Smooth muscle cell (in vitro differentiated cells): Measurements from ENCODE around the gene DNAJB9. TPM values are rescaled to one million over a fixed set of nuclear protein-coding genes. Genes with fewer than 3 reads are reported as not detected.

Source experiments
- DNase-seq: peaks from one replicate; lab custom pipeline; 2025; ENCODE audit not compliant: unreplicated experiment; lab: John Stamatoyannopoulos, UW
- H2AFZ ChIP-seq: fragments of 200-600 bp; sonication (generic); 2 replicates; pipeline ENCODE4 v1.6.0; 2016; ENCODE audit warnings: antibody characterized with exemption, low read depth, mild to moderate bottlenecking
- H3F3A ChIP-seq: fragments of 200-600 bp; sonication (generic); 2 replicates; pipeline ENCODE4 v1.6.0; 2017; ENCODE audit warnings: antibody characterized with exemption, low read depth
- H3K27ac ChIP-seq: fragments of 200-600 bp; sonication (generic); 2 replicates; pipeline ENCODE4 v1.5.1; 2016; ENCODE audit warnings: low read depth, mild to moderate bottlenecking
- H3K27me3 ChIP-seq: fragments of 200-600 bp; sonication (generic); 2 replicates; pipeline ENCODE4 v1.6.1; 2016; ENCODE audit warnings: low read depth, mild to moderate bottlenecking
- H3K36me3 ChIP-seq: fragments of 200-600 bp; sonication (generic); 2 replicates; pipeline ENCODE4 v1.5.1; 2016; ENCODE audit warnings: low read depth
- H3K4me1 ChIP-seq: fragments of 200-600 bp; sonication (generic); 2 replicates; pipeline ENCODE4 v1.5.1; 2016; ENCODE audit warnings: low read depth
- H3K4me2 ChIP-seq: fragments of 200-600 bp; sonication (generic); 2 replicates; pipeline ENCODE4 v1.6.0; 2016; ENCODE audit warnings: mild to moderate bottlenecking
- H3K4me3 ChIP-seq: fragments of 200-600 bp; sonication (generic); 2 replicates; pipeline ENCODE4 v1.5.1; 2016; ENCODE audit warnings: mild to moderate bottlenecking
- H3K79me2 ChIP-seq: fragments of 200-600 bp; sonication (generic); 2 replicates; pipeline ENCODE4 v1.6.0; 2016; ENCODE audit warnings: low read depth, mild to moderate bottlenecking
- H3K9ac ChIP-seq: fragments of 200-600 bp; sonication (generic); 2 replicates; pipeline ENCODE4 v1.6.0; 2016; ENCODE audit warnings: low read depth
- H3K9me3 ChIP-seq: fragments of 200-600 bp; sonication (generic); replicated peaks from 2 replicates; pipeline ENCODE4 v1.5.1; 2016; ENCODE audit warnings: low read depth
- H4K20me1 ChIP-seq: fragments of 200-600 bp; sonication (generic); 2 replicates; pipeline ENCODE4 v1.6.0; 2016; ENCODE audit warnings: low read depth
- WGBS: methylation state at CpG from one replicate; pipeline ENCODE4 v1.1.7; 2016; ENCODE audit warnings: low lambda C conversion rate; 5-methylcytosine and 5-hydroxymethylcytosine counted together
- polyA plus RNA-seq: library from polyadenylated mRNA; unstranded; fragments of >200 nt; fragmentation: Nextera tagmentation; extraction: Ambion mirVana; gene quantifications from 2 replicates; pipeline ENCODE4 v1.2.1, GENCODE V29; 2016
- total RNA-seq: library from RNA; depleted of rRNA; stranded (reverse); fragments of >200 nt; gene quantifications from 2 replicates; pipeline ENCODE4 v1.2.3, GENCODE V29; 2014
- TF ChIP-seq, protein P1 (sequence below): fragments of 200-600 bp; sonication (generic); IDR thresholded peaks from 2 replicates; pipeline ENCODE4 v1.5.1; 2017; ENCODE audit warnings: borderline replicate concordance, mild to moderate bottlenecking, antibody characterized with exemption; ENCODE audit not compliant: insufficient read depth, poor library complexity, severe bottlenecking

Gene DNAJB9
- total and polyA plus RNA-seq, 2 experiments from 2014 or later: 46.1 to 84.1 TPM

DNA sequence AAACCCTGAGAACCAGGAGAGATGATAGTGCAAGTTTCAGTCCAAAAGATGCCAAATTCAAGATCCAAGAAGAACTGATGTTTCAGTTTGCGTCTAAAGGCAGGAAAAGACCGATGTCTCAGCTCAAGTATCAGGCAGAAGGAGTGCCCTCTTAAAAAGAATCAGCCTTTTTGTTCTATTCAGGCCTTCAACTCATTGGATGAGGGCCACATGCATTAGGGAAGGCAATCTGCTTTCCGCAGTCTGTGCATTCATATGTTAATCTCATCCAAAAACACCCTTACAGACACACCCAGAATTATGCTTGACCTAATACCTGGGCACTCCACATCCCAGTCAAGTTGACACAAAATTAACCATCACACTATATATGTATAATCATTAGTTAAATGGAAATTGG lies 45.2 kb downstream of the DNAJB9 start:
- Histone ChIP-seq H2AFZ (no peak overlapping the region), H3K4me2 (no peak overlapping the region), H3K79me2 (no peaks in the 10 kb centered on the region), H4K20me1 (no peaks in the 10 kb centered on the region), H3K27ac (no peak overlapping the region), H3K4me1 (no peaks in the 10 kb centered on the region), H3K4me3 (no peak overlapping the region), H3K36me3 (no peaks in the 10 kb centered on the region), H3K9me3 (no peaks in the 10 kb centered on the region), H3F3A (no peaks in the 10 kb centered on the region), H3K27me3 (no peaks in the 10 kb centered on the region), H3K9ac (no peak overlapping the region)
- WGBS: 91% methylated on average over 3 of the region's 3 CpGs
- DNase-seq: no peak
- TF ChIP-seq, protein P1, sequence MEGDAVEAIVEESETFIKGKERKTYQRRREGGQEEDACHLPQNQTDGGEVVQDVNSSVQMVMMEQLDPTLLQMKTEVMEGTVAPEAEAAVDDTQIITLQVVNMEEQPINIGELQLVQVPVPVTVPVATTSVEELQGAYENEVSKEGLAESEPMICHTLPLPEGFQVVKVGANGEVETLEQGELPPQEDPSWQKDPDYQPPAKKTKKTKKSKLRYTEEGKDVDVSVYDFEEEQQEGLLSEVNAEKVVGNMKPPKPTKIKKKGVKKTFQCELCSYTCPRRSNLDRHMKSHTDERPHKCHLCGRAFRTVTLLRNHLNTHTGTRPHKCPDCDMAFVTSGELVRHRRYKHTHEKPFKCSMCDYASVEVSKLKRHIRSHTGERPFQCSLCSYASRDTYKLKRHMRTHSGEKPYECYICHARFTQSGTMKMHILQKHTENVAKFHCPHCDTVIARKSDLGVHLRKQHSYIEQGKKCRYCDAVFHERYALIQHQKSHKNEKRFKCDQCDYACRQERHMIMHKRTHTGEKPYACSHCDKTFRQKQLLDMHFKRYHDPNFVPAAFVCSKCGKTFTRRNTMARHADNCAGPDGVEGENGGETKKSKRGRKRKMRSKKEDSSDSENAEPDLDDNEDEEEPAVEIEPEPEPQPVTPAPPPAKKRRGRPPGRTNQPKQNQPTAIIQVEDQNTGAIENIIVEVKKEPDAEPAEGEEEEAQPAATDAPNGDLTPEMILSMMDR: no peak

DNA sequence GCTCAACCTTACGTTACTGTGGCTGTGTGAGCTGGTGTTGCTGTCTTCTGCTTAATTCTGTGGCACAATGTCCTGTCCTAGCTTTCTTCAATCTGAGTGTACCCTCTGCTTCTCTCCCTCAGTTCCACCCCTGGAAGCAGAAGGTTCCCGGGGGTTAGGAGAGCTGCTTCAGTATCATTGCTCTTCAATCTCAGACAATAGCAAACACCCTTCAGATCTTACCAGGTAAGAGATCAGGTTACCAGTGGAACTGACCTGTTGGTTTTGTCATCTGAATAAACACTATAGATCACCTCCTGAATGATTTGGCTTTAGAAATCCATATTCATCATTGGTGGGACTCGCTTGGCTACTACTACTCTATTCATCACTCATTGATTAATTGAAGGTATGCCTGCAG lies 48.4 kb downstream of the DNAJB9 start:
- Histone ChIP-seq H3F3A (no peaks in the 10 kb centered on the region), H3K4me3 (no peak overlapping the region), H3K4me1 (no peaks in the 10 kb centered on the region), H3K27me3 (no peaks in the 10 kb centered on the region), H3K9ac (no peak overlapping the region), H2AFZ (no peak overlapping the region), H3K4me2 (no peak overlapping the region), H3K79me2 (no peaks in the 10 kb centered on the region), H3K27ac (no peak overlapping the region), H3K36me3 (no peaks in the 10 kb centered on the region), H3K9me3 (no peaks in the 10 kb centered on the region), H4K20me1 (no peaks in the 10 kb centered on the region)
- 79% methylated on average over 3 of the region's 3 CpGs for WGBS
- TF ChIP-seq, protein P1: no peak
- DNase-seq: no peak

DNA sequence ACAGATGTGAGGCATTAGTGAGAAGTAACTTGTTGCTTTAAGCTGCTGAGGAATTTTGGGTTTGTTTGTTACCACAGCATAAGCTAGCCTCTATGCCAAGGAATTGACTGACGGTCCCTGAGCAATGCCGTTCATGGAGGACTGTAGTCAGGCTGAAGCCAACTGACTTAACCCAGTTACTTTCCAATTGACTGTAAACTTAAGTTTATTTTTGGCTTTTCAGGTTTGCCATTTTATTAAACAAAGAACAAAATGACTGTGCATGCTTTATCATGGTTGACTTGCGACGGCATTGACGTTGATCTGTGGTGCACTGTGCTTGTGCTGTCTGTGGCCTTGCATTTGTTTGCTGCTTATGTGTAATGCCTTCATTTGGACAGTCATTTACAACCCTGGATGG lies 53.5 kb downstream of the DNAJB9 start:
- no peaks in the 10 kb centered on the region for H3K36me3 ChIP-seq
- no peak overlapping the region for H3K9ac ChIP-seq
- H3K9me3 ChIP-seq: no peaks in the 10 kb centered on the region
- no peaks in the 10 kb centered on the region for H3K79me2 ChIP-seq
- no peak for DNase-seq
- H4K20me1 ChIP-seq: no peaks in the 10 kb centered on the region
- WGBS: 66% methylated on average over 5 of the region's 5 CpGs
- no peak overlapping the region for H2AFZ ChIP-seq
- no peaks in the 10 kb centered on the region for H3K4me1 ChIP-seq
- H3K27me3 ChIP-seq: no peaks in the 10 kb centered on the region
- TF ChIP-seq, protein P1: no peak
- no peak overlapping the region for H3K27ac ChIP-seq
- no peak overlapping the region for H3K4me3 ChIP-seq
- no peak overlapping the region for H3K4me2 ChIP-seq
- no peaks in the 10 kb centered on the region for H3F3A ChIP-seq

Other genes starting within 250 kb of the DNAJB9 start
- gene NRCAM, start 113.4 kb upstream of the DNAJB9 start, total RNA-seq: 0.22 and 0.49 TPM in 2 replicates
- gene NRCAM, start 113.4 kb upstream of the DNAJB9 start, polyA plus RNA-seq: 0.30 TPM in 1 of 2 replicates, not detected in the other
- gene PNPLA8, start 43.7 kb upstream of the DNAJB9 start, total RNA-seq: 50.1 and 52.5 TPM in 2 replicates
- gene PNPLA8, start 43.7 kb upstream of the DNAJB9 start, polyA plus RNA-seq: 18.6 and 26.0 TPM in 2 replicates
- 32.5 and 45.0 TPM in 2 replicates for gene THAP5, start 168 bp upstream of the DNAJB9 start, total RNA-seq
- gene THAP5, start 168 bp upstream of the DNAJB9 start, polyA plus RNA-seq: 8.2 and 9.4 TPM in 2 replicates